NCI-H146 treated with DMSO at 0.1 percent for 48 hours (cell line): ENCODE results near the gene FOXR1.

Experiments
- DNase-seq: peaks from one replicate; lab custom pipeline; 2025; ENCODE audit not compliant: unreplicated experiment; lab: John Stamatoyannopoulos, UW

The FOXR1 gene, protein sequence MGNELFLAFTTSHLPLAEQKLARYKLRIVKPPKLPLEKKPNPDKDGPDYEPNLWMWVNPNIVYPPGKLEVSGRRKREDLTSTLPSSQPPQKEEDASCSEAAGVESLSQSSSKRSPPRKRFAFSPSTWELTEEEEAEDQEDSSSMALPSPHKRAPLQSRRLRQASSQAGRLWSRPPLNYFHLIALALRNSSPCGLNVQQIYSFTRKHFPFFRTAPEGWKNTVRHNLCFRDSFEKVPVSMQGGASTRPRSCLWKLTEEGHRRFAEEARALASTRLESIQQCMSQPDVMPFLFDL

DNA sequence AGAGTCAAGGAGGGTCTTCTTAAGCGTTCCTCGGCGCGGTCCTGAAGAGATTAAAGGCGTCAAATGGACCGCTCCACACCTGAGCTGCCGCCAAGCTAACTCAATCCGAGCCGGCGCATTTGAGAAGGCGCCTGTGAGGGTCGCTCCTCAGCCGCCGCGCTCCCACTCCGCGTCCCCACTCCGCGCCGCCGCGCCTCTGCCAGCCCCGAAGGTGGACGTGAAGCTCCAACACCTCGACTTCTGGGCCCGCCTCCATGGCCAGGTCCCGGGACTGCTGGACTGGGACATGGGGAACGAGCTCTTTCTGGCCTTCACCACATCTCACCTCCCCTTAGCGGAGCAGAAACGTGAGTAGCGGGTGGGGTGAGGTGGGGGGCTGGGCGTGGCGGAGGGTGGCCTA lies at the start of gene FOXR1:
Gene FOXR1, plus strand, starts transcription at position 116 of the 400 bp plus-strand sequence. Its CDS starts 171 bp downstream, at position 287.
- DNase-seq, result no peak

DNA sequence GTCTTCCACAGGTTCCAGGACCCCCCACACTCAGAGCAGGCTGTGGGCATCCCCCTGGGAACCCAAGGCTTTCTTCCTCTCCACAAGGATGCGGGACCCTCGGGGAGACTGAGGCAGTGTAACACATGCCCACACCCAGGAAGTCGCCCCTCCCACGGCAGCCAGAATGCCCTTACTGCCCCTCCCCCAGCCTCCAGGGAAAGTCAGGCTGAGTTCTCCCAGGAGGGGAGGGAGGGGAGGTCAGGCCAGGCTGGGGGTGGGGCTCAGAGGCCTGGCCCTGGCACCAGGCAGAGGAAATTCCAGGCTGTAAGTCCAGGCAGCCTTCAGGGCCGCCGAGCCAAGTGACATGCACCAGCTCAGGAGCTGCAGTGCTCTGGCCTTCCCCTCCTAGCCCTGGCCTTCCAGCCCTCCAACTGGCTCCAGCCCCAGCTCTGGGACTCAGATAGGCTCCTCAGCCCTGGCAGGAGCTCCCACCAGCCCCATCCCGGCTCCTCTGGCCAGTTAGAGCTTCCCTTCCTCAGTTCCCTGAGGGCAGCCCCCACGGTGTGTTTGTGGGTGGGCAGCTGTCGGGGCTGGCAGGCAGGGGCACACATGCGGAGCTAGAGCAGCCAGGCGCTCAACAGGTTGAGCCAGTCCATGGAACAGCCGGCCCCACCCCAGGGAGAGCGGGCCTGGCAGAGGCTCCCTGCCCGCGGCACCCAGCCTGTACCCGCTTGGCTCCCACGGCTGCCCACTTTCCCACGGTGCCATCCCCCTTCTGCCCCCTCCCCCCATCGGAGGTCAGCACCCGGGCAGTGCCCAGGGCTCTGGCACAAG lies 49.4 kb upstream of the FOXR1 start:
- no peak for DNase-seq

DNA sequence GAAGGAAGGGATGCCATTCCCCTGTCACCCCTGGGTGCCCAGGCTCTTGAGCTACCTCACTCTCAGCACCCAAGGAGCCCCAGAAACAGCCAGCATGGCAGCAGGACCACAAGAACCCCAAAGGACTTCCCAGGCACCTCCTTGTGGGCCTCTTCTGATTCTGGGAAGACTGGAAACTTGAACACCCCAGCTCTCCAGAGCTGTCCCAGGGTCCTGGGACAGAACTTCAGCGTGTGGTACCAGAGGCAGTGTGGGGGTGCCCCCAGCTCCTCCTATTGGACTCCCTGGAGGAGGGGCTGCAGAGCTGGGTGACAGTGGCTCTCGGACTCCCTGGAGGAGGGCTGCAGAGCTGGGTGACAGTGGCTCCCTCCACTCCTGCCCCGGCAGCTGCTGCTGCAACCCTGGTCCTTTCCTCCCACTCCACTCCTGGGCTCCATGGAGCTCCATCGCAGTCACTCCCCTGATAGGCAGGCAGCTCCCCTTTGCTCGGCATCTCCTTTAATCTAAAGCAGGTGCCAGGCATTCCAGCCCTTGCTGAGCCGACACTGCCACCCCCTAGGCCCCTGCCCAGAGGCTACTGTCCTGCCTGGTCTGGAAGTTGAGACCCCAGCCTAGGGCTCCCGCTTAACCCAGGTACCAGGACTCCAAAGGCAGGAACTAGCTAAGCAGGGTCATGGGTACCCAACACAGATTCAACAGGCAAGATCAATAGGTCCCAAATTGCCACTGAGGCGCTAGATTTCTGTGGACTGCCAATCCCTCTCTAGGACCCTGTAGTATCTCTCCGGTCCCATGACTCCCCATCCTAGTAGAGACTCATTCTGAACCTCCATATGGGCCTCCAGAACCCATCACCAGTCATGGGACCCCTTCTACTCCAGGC lies 48.6 kb upstream of the FOXR1 start:
- DNase-seq, result no peak

DNA sequence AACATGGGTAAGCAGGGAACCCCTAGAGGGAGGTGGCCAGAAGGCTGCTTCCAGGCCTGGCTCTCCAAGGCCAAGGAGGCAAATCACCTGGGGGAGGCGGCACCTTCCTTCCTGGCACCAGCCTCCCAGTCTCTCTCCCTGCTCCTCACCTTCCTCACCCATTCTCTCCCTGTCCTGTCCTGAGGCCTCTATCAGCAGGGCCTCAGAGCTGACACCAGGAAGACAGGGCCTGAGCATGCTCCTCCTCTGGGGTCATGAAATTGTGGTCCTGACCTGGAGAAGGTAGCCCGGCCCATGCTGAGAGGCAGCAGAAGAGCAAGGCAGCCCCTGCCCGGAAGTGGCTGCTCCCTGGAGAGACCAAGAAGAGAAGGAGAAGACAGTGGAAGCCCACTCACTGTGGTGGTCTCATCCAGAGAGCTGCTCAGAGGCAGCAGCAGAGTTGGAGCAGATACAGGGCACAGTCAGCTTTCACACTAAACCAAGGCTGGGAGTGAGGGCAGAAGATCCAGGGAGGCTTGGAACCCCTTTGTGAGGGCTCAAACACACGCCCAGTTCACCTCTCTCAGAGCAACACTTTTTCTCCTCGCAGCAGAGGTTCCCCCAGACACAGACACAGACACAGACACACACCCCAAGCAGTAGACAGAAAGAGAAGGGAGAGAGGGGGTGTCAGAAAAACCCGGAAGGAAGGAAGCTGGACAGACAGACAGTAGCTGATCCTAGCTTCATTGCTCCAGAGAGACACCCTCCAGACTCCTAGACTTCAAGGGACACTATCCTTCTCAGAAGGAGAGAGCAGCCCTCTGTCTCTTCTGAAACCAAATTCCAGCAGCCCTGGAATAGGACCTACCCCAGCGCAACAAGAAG lies 47.6 kb upstream of the FOXR1 start:
- no peak for DNase-seq

DNA sequence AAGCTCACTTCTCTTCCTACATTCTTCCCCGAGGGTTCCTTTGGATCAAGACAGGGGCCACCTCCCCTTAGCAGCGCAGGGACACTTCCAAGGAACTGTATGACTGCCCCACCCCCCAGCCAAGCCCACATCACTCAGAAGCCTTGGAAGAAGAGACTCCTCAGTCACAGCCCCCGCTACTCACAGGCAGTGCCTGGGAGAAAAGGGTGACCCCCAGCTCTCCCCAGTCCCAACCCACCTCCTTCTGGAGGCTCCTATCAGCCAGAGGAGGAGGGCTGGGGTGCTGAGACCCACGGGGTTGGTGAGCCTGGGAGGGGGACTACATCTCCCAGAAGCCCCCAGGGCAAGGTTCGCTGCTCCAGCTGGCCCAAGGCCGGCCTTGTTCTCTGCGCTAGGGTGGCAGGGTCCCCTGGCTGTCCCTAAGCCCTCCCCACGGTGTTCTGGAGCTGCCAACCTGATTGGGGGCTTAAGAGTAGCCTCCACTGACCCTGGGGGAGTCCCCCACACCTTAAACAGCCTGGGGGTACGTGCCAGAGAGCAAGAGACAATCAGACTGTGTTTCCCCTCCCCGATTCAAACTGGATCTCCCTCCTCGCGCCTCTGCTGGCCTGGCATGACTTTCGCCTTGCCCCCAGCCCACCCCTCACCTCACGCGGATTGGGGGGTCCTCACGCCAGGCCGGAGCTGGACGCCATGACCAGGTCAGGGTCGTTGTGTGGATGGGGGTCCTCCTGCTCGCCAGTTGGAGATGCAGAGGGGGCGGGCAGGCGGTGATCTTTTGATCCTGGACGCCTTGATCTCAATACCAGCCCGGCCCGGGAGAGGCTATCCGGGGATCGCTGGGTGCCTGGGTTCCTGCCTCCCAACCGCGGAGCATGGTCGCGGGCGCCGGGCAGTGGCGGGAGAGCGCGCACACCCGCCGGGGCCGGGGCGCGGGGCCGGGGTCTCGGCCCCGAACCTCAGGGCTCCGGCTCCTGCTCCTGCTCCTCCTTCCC lies 46.7 kb upstream of the FOXR1 start:
- no peak for DNase-seq

DNA sequence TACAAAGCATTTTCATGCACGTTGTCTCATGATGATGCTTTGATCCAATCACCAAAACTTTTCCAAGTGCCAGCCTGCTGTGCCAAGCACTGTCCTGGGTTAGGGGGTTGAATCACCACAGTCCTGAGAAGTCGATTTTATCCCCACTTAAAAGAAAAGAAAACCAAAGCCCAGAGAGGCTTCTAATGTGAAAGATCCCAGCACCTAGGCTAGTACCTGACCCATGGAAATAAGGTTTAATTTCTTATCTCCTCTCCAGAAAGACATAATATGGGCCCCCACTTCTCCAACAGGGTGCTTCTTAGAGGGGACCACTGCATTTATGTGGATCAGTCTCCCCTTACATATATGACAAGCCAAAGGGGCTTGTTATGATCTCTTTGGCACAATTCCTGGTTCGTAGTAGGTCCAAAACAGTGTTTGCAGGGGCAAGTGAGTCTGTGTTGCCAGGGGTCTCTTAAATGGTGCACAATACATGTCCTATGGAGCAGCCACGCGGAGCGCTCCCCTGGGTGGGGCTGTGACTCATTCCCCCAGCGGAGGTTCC lies 43.9 kb upstream of the FOXR1 start:
- no peak for DNase-seq

DNA sequence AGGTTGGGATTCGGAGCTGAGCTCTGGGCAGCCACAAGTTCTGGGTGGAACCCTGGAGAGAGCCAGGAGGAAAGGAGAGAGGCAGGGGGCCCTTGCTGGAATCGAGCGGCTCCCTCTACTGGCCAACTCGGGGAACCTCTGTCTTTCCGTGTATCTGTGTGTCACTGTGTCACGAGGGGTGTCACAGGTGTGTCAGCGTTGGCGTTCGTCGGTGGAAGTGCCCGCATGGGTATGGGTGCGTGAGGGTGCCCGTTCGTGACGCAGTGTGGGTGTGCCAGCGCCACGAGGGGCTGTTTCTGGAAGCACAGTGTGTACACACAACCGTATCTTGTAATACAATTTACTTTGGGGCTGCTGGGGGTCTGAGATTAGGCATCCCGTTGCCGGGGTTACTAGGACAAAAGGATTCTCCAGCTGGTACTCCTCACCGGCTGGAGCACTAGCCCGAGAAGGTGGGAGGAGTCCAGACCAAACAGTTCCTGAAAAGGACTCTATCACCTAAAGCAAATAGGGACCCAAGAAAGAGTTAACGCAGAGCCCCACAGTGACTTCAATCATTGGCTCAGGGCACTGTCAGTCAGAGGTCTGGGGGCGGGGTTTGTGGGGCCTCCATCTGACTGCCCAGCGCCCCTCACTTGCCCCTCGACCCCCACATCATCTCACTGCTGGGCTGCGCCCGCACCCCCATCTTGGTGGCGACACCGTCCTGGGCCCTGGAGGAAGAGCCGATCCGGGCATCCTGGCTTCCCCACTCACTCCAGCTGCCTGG lies 43.3 kb upstream of the FOXR1 start:
- peak; percentile 84 for DNase-seq

DNA sequence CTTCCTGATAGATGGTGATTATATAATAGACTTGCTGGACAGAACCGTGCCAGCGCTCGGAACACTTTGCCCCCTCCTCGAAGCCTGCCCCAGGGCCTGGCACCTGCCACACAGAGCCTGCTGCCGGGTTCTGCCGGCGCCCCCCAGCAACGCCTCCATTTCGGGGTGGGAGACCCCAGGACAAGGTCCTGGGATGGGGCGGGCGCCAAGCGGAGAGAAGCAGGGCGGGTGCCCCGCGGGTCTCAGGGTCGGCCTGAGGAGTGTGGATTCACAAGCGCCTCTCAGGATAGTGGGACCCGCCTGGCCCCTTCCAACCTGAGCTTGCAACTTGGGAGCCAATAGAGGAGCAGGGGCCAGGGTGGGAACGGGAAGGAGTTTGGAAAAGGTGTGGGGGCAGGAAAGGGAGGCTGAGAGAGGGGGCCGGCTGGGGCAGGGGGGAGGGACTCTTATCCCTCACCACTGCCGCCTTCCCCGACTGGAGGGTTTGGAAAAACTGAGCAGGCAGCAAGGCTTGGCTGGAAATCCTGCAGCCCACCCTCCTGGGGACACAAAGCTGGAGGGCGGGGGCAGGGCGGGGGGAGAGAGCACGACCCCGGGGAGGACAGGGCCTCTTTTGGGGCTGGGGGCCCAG lies 42.6 kb upstream of the FOXR1 start:
- no peak for DNase-seq

DNA sequence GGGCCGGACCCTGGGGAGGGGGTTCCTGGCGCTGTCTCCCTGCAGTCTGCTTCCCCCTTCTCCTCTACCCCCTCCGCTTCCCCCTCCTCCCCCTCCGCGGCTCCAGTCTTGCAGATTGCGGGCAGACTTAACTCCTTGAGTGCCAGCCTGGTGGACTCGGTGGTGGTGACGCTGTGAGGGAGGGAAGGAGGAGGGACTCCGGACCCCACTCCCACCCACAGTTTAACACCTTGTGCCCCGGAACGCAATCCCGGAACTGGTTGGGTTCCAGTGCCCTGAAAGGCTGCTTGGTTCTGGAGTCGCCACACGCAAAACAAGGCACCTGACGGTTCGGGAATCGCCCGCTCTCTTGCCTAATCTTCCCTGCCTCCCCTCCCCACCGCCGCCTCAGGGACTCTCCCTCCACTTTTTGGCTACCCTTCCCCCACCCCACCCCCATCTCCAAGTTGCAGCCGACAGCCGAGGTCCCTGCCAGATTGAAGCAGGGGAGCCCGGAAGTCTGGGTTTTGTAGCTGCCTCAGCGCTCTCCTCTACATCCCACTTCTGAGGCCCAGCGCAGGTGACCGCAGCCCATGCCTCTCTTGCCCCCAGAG lies 42.0 kb upstream of the FOXR1 start:
- DNase-seq, result peak; percentile 28

DNA sequence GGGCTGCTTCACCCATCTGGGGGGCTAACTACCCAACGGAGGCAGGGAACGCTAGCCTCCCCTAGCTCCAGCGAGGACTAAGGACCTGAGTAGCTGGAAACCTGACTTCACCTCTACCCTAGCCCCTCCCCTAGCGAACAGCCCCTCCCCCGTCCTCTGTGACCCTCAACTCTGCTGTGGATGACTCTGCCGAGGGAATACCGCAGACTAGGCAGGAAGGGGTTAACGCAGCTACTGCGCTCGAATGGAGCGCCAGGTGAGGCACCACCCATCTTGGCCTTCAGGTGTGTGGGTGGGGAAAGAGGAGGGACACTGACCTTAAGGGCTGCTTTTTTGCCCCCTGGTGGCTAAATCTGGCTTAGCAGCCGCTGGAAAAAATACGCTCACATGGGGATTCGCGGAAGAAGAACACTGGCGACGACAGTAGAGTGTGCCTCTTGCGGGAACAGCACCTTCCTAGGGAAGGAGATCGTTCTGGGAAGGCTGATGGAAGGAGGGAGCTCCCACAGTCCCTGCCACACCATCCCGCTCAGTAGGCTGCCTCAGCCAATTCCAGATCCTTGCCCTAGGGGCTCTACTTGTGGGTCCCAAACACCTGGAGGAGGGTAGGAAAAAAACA lies 41.4 kb upstream of the FOXR1 start:
- peak; percentile 83 for DNase-seq

DNA sequence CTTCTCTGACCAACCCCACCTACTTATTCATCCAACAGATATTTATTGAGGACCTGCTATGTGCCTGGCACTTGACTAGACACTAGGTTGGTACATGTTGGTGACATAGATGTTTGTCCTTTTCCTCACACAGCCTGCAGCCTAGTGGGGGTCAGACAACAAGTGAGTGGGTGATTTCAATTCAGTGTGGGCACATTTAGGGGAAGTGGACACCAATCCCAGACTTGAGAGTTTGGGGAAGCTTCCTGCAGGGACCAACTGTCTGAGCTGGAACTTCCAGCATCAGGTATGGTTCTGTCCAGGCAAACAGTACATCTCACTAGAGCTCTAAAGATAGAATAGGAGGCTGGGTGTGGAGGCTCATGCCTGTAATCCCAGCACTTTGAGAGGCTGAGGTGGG lies 40.0 kb upstream of the FOXR1 start:
- DNase-seq, result no peak

DNA sequence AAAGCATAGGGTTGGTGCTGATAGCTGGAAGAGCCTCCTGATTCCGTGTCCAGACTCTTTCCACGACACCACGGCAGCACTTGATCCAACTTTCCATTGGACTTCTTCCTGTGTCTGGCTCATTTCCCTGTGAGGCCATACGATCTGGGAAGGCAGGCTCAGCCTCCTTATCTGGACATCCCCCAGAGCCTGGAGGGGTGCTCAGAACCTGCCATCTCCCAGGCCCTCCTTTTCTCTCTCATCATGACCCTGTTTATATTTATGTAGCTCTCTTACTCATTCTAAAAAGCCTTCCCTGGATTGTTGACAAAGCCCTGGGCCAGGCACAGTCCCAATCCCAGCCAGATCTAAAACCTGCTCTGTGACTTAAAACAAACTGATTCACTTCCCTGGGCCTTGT lies 38.1 kb upstream of the FOXR1 start:
- no peak for DNase-seq

DNA sequence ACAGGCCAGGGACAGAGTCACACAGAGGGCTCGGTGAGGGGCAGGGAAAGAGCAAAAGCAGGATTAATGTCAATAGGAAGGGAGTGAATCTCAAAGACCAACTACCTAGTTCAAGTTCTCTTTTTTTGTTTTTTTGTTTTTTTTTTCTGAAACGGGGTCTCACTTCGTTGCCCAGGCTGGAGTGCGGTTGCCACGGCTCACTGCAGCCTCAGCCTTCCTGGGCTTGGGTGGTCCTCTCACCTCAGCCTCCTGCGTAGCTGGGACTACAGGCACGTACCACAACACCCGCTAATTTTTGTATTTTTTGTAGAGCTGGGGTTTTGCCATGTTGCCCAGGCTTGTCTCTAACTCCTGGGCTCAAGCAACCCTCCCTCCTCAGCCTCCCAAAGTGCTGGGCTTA lies 36.2 kb upstream of the FOXR1 start:
- no peak for DNase-seq

DNA sequence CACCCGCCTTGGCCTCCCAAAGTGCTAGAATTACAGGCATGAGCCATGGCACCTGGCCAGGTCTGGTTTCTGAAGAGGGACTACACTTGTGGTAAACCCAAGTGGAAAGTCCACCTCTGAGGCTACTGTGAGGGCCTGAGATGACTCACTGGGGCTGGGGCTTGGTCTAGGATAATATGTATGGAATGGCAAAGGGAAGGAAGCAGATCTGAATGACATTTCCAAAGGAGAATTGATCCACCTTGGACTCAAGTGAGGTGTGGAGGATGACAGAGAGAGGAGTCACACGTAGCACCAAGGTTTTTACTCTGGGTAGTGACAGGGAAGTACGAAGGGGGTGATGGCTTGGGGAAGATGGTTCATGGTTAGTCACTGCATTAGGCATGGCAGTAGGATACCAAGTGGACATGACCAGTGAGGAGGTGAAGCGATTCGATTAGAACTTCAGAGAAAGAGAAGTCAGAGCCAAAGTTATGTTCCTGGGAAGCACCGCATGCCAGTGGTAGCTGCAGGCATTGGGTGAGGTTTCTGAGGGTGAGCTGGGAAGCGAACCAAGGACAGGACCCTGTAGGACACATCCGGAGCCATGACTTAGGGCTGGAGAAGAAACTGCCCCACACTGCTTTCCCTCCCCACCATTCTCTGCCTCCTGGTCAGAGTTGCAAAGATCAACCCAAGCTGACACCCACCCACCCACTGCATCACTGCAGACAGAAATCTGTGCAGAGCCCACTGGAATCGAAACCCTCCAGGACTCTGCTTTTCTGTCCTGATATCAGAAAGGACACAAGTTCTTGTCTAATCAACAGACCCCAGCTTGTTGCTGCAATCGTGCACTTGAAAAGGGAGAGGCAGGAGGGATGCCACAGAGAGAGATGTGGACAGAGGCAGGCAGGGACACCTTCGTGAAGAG lies 32.8 kb upstream of the FOXR1 start:
- no peak for DNase-seq

DNA sequence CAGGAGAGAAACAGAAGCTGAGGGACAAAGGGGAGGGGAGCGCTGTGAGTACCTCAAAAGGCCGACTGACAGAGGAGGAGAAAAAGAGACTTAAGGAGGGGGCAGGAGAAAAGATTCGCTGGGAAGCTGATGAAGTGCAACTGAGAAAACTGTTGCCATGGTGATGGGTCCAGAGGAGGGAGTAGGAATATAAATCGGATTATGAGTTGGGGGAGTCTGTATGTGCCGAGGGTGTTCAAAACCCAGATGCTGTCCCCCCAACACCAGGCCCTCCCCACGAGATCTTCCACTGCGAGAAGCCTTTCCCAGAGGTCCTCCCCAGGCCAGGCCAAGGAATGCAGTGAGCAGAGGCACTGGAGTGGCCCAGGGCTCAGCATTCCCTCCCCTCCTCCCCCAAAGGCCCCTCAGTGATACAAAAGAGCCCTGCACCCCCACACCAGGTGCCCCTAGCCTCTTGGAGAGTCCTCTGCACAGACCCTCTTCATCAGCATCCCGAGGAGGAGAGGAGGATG lies 32.1 kb upstream of the FOXR1 start:
- no peak for DNase-seq
